ENCODE data around the gene GJA1. TPM values are rescaled to one million over a fixed set of nuclear protein-coding genes. Genes with fewer than 3 reads are reported as not detected.

GJA1 gene
- total RNA-seq, result 394 and 527 TPM in 2 replicates

GRCh38 chr6:121435444-121436069 lies at the start of gene GJA1:
GJA1 (plus strand) TSS chr6:121435646; CDS start chr6:121446848, 11,202 bp downstream.

Small RNAs within 50 kb of the gene (small RNA-seq; reads per million reads assigned to genes)
- not detected for gene RNU4-35P

Other genes starting within 250 kb of the GJA1 start
- gene TBC1D32, start 101.2 kb upstream of the GJA1 start, total RNA-seq, result 8.1 and 9.7 TPM in 2 replicates

Measured in thoracic aorta endothelial cell (primary cell).